SH-SY5Y (cell line): ENCODE measurements around the gene FGA.

ENCODE experiments used
- GATA2 ChIP-seq: IDR thresholded peaks from 2 replicates; pipeline ENCODE4 v1.6.1; 2011; ENCODE audit warnings: mild to moderate bottlenecking, low read depth, low read length
- GATA3 ChIP-seq: IDR thresholded peaks from 2 replicates; pipeline ENCODE4 v1.6.1; 2011; ENCODE audit warnings: low read depth, mild to moderate bottlenecking, low read length, moderate library complexity

- TF ChIP-seq GATA2, result no peak
- no peak for TF ChIP-seq GATA3
These were observed 16.2 kb downstream of the FGA start for GRCh38 chr4:154574311-154574710.
